HG03442 (cell line): Measurements from ENCODE around the gene PNPLA2.
A peak's percentile ranks its signal among the peaks of the same experiment; 100 is the strongest.

Experiments
- ATAC-seq: cut with Tn5 transposase; IDR thresholded peaks from one replicate; pipeline ENCODE4 v1.9.1; 2021; ENCODE audit warnings: mild to moderate bottlenecking, moderate library complexity; ENCODE audit not compliant: unreplicated experiment

PNPLA2 gene

GRCh38 chr11:815675-816432, 2.9 kb upstream of the PNPLA2 start:
- no peak for ATAC-seq

- ATAC-seq = no peak
Measured at GRCh38 chr11:816433-816779, 2.3 kb upstream of the PNPLA2 start.

GRCh38 chr11:819129-819931, 616 bp downstream of the PNPLA2 start:
- ATAC-seq = peak; percentile 48

- peak; percentile 53 for ATAC-seq
Measured at GRCh38 chr11:819943-820649, 1.4 kb downstream of the PNPLA2 start.

- no peak for ATAC-seq
Measured at GRCh38 chr11:820655-821511, 2.2 kb downstream of the PNPLA2 start.

GRCh38 chr11:821512-822371, 3.0 kb downstream of the PNPLA2 start:
- no peak for ATAC-seq

GRCh38 chr11:823441-824291, 5.0 kb downstream of the PNPLA2 start:
- ATAC-seq = no peak

GRCh38 chr11:824292-824880, 5.7 kb downstream of the PNPLA2 start:
- no peak for ATAC-seq

GRCh38 chr11:824942-825341, 6.2 kb downstream of the PNPLA2 start:
- no peak for ATAC-seq

GRCh38 chr11:825366-826226, 6.9 kb downstream of the PNPLA2 start:
- no peak for ATAC-seq

- no peak for ATAC-seq
Measured at GRCh38 chr11:826227-826621, 7.5 kb downstream of the PNPLA2 start.

- ATAC-seq = no peak
Measured at GRCh38 chr11:826836-827145, 8.1 kb downstream of the PNPLA2 start.

- no peak for ATAC-seq
Measured at GRCh38 chr11:827146-827896, 8.6 kb downstream of the PNPLA2 start.

- ATAC-seq = no peak
Measured at GRCh38 chr11:827897-828192, 9.1 kb downstream of the PNPLA2 start, which contains the start of gene CRACR2B. Gene CRACR2B (plus strand): TSS chr11:827919. CDS start chr11:828608, 689 bp downstream.

GRCh38 chr11:828506-829175, 9.9 kb downstream of the PNPLA2 start:
- no peak for ATAC-seq

- ATAC-seq = no peak
Measured at GRCh38 chr11:829176-829846, 10.6 kb downstream of the PNPLA2 start.
